ENCODE measurements around the gene SET. TPM values are rescaled to one million over a fixed set of nuclear protein-coding genes. Genes with fewer than 3 reads are reported as not detected.

SET gene
- total and polyA plus RNA-seq, 2 of the 13 experiments (the other 11 are each of a cell fraction or from before 2014, with no cell fraction given) = 94.2 to 611 TPM

- H3K4me2 ChIP-seq (ENCODE audit: low read depth, low read length) = no peak overlapping the region
- ATAC-seq = no peak
- BruUV-seq (replicated peaks) = no TSS peak
- no peak overlapping the region for H2AFZ ChIP-seq (ENCODE audit: low read length)
- POLR2A ChIA-PET = interaction anchor here (1.1 kb wide), 1 partner anchor 83 kb away, joined by 4 read pairs; the partner anchor contains the start of gene ENDOG
- CTCF ChIA-PET (ENCODE audit: low intra/inter-chr PET ratio, low total read pairs) = no interaction called here
- peaks cover 14% of the 10 kb centered on the region for H3K4me1 ChIP-seq (ENCODE audit: insufficient read depth, low read length)
- H3K4me3 ChIP-seq (replicated peaks in 1 of 3; ENCODE audit: insufficient read depth in 1 of 3, low read depth in 2 of 3, low read length in 3 of 3) = no peak overlapping the region
- no peak for DNase-seq (ENCODE audit: low spot score)
- TF ChIP-seq TCF7 (IDR thresholded peaks at IDR 0.05; ENCODE audit: low read depth) (no peak), TFDP2 (CRISPR knock-in tag; IDR thresholded peaks at IDR 0.05) (no peak), ZNF709 (CRISPR knock-in tag; IDR thresholded peaks at IDR 0.05) (no peak), HMG20A (CRISPR knock-in tag; IDR thresholded peaks at IDR 0.05; ENCODE audit: borderline replicate concordance) (no peak), FOXA1 (IDR thresholded peaks at IDR 0.05) (no peak), FOXA1 (CRISPR knock-in tag; IDR thresholded peaks at IDR 0.05) (no peak), MXD4 (CRISPR knock-in tag; IDR thresholded peaks at IDR 0.05) (no peak), ZNF468 (CRISPR knock-in tag; IDR thresholded peaks at IDR 0.05) (no peak), ZNF451 (CRISPR knock-in tag; IDR thresholded peaks at IDR 0.05) (no peak), HHEX (CRISPR knock-in tag; IDR thresholded peaks at IDR 0.05) (no peak), ZNF629 (CRISPR knock-in tag; conservative IDR thresholded peaks at IDR 0.05) (no peak), LBX2 (CRISPR knock-in tag; IDR thresholded peaks at IDR 0.05; ENCODE audit: borderline replicate concordance) (no peak), ZNF382 (CRISPR knock-in tag; IDR thresholded peaks at IDR 0.05; ENCODE audit: borderline replicate concordance) (no peak)
- no peaks in the 10 kb centered on the region for H3K27me3 ChIP-seq (ENCODE audit: control insufficient read depth in 1 of 2, insufficient read depth in 2 of 2, low read length in 2 of 2)
- no peak overlapping the region for H3K9ac ChIP-seq (ENCODE audit: insufficient read depth, low read depth, low read length)
- H4K20me1 ChIP-seq (ENCODE audit: insufficient read depth, low read length) = no peaks in the 10 kb centered on the region
- no peaks in the 10 kb centered on the region for H3K79me2 ChIP-seq (ENCODE audit: insufficient read depth, low read length)
- WGBS (ENCODE audit: low lambda C conversion rate) = 82% methylated on average over 2 of the region's 2 CpGs
- in situ Hi-C loops (cut with HindIII; ENCODE audit: extremely low pct_ligation_motif_present, low pct_unique_long_range_greater_than_20kb) = no loop called here
- H3K27ac ChIP-seq (ENCODE audit: extremely low read length, insufficient read depth, low read length) = no peak overlapping the region
- no peaks in the 10 kb centered on the region for H3K9me3 ChIP-seq (ENCODE audit: low read length)
- no peak for FAIRE-seq
- intact Hi-C loops (cut with micrococcal nuclease; ENCODE audit: unreplicated experiment) = no loop called here
- H3K36me3 ChIP-seq (replicated peaks in 1 of 2; ENCODE audit: control insufficient read depth in 1 of 2, insufficient read depth in 2 of 2, low read length in 2 of 2) = peaks cover 0 to 1% of the 10 kb centered on the region in 2 experiments; a peak in 1 of 5 replicates
Measured at GRCh38 chr9:128735373-128735772, 46.4 kb downstream of the SET start.
